ENCODE data around the gene KLHL20.

- TF ChIP-seq CTCF (IDR thresholded peaks at IDR 0.05) (no peak), ZFX (IDR thresholded peaks at IDR 0.05; ENCODE audit: borderline replicate concordance) (no peak)
Observed at GRCh38 chr1:173705117-173705516, 9.7 kb upstream of the KLHL20 start.

All from 22Rv1 (cell line).